K562 (cell line): ENCODE measurements around the gene ITGB2. TPM values are rescaled to one million over a fixed set of nuclear protein-coding genes. Genes with fewer than 3 reads are reported as not detected.

ENCODE experiments used
- BRD4 ChIP-seq: fragments of 200-600 bp; sonication (generic); IDR thresholded peaks from 2 replicates; pipeline ENCODE4 v1.6.1; 2017; ENCODE audit warnings: inconsistent platforms
- HDGF ChIP-seq: fragments of 450-650 bp; IDR thresholded peaks from 2 replicates; pipeline ENCODE4 v1.6.1; 2016
- HES1 ChIP-seq: fragments of 450-650 bp; IDR thresholded peaks from 2 replicates; pipeline ENCODE4 v1.6.1; 2016; ENCODE audit warnings: low read depth, mild to moderate bottlenecking, moderate library complexity
- KDM1A ChIP-seq, 2 experiments: fragments of 450-650 bp; IDR thresholded peaks; 2 replicates each; pipeline ENCODE4 v1.6.1; 2016; ENCODE audit warnings: mild to moderate bottlenecking in 2 of 2
- KDM2B ChIP-seq: fragments of 250-450 bp; sonication (Bioruptor Pico); IDR thresholded peaks from 2 replicates; pipeline ENCODE4 v1.8.0; 2021; ENCODE audit warnings: mild to moderate bottlenecking, moderate library complexity
- LEF1 ChIP-seq: fragments of 450-650 bp; IDR thresholded peaks from 2 replicates; pipeline ENCODE4 v1.6.1; 2016; ENCODE audit warnings: mild to moderate bottlenecking
- MED1 ChIP-seq: sonication (generic); formaldehyde crosslinking; IDR thresholded peaks from 2 replicates; pipeline ENCODE4 v1.8.1; 2023; ENCODE audit warnings: missing genetic modification reagents, borderline replicate concordance
- POLR2AphosphoS5 ChIP-seq: IDR thresholded peaks from 2 replicates; pipeline ENCODE4 v1.6.1; 2011; ENCODE audit warnings: mild to moderate bottlenecking, low read depth, low read length, moderate library complexity; ENCODE audit not compliant: control insufficient read depth, insufficient read depth
- RBM17 ChIP-seq: fragments of 200-400 bp; formaldehyde crosslinking; IDR thresholded peaks from 2 replicates; pipeline ENCODE4 v1.6.1; 2017; ENCODE audit warnings: low read depth, mild to moderate bottlenecking, low read length, borderline replicate concordance
- RCOR1 ChIP-seq, 2 experiments: IDR thresholded peaks; 2 replicates each; pipeline ENCODE4 v1.6.1; 2012; ENCODE audit warnings: low read depth in 2 of 2, low read length in 2 of 2, borderline replicate concordance in 1 of 2, improper control_type of control experiment in 1 of 2
- TFAM ChIP-seq: fragments of 250-450 bp; sonication (Bioruptor Pico); conservative IDR thresholded peaks from 2 replicates; pipeline ENCODE4 v1.5.0; 2021; ENCODE audit warnings: mild to moderate bottlenecking, moderate library complexity
- ZC3H11A ChIP-seq: IDR thresholded peaks from 2 replicates; pipeline ENCODE4 v1.6.1; 2012; ENCODE audit warnings: low read depth, low read length, improper control_type of control experiment
- ZNF24 ChIP-seq: fragments of 450-650 bp; IDR thresholded peaks from 2 replicates; pipeline ENCODE4 v1.6.1; 2016
- polyA plus RNA-seq, 8 experiments: library from polyadenylated mRNA; depleted of rRNA in 4 of 8; stranded (reverse) in 5 of 8; unstranded in 3 of 8; fragments of >200 nt; fragmentation: Nextera tagmentation in 2 of 8; fragmentation: Illumina TruSeq in 1 of 8; extraction: Ambion mirVana in 2 of 8; extraction: Trizol in 1 of 8; gene quantifications; 2 replicates each; pipeline versions ENCODE4 v1.2.1 to v1.2.3, GENCODE V29; 2011 to 2014; ENCODE audit warnings: inconsistent platforms in 1 of 8, missing spikeins in 1 of 8
- total RNA-seq, 7 experiments: library from RNA; depleted of rRNA in 6 of 7; stranded (reverse); fragments of >200 nt in 6 of 7; fragmentation: Illumina TruSeq in 2 of 7; extraction: Trizol in 2 of 7; gene quantifications; 2 replicates each; pipeline versions ENCODE4 v1.2.1 to v1.2.3, GENCODE V29; 2011 to 2021; ENCODE audit warnings: low replicate concordance in 1 of 7
- TF ChIP-seq, protein P1 (sequence below), 2 experiments: fragments of 450-650 bp in 1 of 2; sonication (generic) in 1 of 2; formaldehyde crosslinking in 1 of 2; IDR thresholded peaks; 2 replicates each; pipeline versions ENCODE4 v1.7.1 to v1.9.0; 2016 to 2022; ENCODE audit warnings: inconsistent platforms in 1 of 2, mild to moderate bottlenecking in 1 of 2, missing genetic modification reagents in 1 of 2
- TF ChIP-seq, protein P2 (sequence below): fragments of 450-650 bp; IDR thresholded peaks from 2 replicates; pipeline ENCODE4 v1.7.1; 2018; ENCODE audit warnings: mild to moderate bottlenecking, low read depth; ENCODE audit not compliant: partially characterized antibody

Gene ITGB2
- total and polyA plus RNA-seq, 9 of the 15 experiments (the other 6 are each of a cell fraction or from before 2014, with no cell fraction given) = 0.07 to 1.3 (median 0.51) TPM; not detected in 2

DNA sequence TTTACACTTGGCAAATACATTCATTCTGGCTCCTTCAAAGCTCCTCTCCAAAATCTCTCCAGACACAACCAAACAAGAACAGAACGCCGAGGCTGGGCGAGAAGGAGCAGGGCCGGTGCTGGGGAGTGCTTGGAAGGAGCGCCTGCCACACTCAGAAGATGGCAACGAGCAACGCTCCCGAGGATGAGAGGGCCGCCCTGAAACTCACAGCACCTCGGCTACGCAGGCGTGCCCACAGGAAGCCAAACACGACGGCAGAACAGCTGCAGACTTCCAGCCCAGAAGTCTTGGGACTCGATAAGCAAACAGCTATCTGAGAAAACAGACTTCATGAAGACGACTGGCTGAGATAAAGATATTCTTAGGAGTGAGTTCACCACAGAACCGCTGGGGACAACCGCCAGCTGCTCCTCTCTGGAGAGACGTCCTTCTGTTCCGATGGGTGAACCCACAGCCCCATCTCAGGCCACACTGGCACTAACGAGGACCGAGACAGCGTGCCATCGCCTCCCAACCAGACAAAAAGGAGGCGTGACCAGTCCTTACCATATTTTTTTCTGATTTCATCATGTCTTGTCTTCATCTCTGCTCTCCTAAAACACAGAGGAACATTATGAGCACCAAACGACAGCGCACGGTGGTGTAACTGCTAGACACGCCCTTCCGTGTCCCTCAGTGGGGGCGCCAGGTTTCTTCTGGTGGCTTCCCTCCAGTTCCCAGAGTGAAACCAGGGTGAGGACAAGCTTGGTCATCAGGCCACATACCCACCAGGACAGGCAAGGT lies 65.8 kb downstream of the ITGB2 start (continued):
- TF ChIP-seq, protein P1, sequence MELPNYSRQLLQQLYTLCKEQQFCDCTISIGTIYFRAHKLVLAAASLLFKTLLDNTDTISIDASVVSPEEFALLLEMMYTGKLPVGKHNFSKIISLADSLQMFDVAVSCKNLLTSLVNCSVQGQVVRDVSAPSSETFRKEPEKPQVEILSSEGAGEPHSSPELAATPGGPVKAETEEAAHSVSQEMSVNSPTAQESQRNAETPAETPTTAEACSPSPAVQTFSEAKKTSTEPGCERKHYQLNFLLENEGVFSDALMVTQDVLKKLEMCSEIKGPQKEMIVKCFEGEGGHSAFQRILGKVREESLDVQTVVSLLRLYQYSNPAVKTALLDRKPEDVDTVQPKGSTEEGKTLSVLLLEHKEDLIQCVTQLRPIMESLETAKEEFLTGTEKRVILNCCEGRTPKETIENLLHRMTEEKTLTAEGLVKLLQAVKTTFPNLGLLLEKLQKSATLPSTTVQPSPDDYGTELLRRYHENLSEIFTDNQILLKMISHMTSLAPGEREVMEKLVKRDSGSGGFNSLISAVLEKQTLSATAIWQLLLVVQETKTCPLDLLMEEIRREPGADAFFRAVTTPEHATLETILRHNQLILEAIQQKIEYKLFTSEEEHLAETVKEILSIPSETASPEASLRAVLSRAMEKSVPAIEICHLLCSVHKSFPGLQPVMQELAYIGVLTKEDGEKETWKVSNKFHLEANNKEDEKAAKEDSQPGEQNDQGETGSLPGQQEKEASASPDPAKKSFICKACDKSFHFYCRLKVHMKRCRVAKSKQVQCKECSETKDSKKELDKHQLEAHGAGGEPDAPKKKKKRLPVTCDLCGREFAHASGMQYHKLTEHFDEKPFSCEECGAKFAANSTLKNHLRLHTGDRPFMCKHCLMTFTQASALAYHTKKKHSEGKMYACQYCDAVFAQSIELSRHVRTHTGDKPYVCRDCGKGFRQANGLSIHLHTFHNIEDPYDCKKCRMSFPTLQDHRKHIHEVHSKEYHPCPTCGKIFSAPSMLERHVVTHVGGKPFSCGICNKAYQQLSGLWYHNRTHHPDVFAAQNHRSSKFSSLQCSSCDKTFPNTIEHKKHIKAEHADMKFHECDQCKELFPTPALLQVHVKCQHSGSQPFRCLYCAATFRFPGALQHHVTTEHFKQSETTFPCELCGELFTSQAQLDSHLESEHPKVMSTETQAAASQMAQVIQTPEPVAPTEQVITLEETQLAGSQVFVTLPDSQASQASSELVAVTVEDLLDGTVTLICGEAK (IDR thresholded peaks at IDR 0.05) = peak; percentile 58; the same call in 1 of the 2 replicates
- TF ChIP-seq, protein P1 (CRISPR knock-in tag; IDR thresholded peaks at IDR 0.05) = no peak
- no peak for TF ChIP-seq MED1 (CRISPR knock-in tag)
- TF ChIP-seq KDM2B (CRISPR knock-in tag) = no peak; the same call in 1 of the 2 replicates
- TF ChIP-seq LEF1 = peak; percentile 90; the same call in 1 of the 2 replicates
- no peak for TF ChIP-seq TFAM (CRISPR knock-in tag)
- no peak for TF ChIP-seq ZC3H11A
- TF ChIP-seq RBM17 = no peak
- TF ChIP-seq BRD4 = no peak
- TF ChIP-seq POLR2AphosphoS5 = peak; percentile 99
- peak; percentile 92 for TF ChIP-seq HES1
- TF ChIP-seq HDGF = peak; percentile 87
- TF ChIP-seq, protein P2, sequence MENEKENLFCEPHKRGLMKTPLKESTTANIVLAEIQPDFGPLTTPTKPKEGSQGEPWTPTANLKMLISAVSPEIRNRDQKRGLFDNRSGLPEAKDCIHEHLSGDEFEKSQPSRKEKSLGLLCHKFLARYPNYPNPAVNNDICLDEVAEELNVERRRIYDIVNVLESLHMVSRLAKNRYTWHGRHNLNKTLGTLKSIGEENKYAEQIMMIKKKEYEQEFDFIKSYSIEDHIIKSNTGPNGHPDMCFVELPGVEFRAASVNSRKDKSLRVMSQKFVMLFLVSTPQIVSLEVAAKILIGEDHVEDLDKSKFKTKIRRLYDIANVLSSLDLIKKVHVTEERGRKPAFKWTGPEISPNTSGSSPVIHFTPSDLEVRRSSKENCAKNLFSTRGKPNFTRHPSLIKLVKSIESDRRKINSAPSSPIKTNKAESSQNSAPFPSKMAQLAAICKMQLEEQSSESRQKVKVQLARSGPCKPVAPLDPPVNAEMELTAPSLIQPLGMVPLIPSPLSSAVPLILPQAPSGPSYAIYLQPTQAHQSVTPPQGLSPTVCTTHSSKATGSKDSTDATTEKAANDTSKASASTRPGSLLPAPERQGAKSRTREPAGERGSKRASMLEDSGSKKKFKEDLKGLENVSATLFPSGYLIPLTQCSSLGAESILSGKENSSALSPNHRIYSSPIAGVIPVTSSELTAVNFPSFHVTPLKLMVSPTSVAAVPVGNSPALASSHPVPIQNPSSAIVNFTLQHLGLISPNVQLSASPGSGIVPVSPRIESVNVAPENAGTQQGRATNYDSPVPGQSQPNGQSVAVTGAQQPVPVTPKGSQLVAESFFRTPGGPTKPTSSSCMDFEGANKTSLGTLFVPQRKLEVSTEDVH = peak; percentile 70
- TF ChIP-seq RCOR1 (IDR thresholded peaks at IDR 0.05; ENCODE audit: borderline replicate concordance in 1 of 2, low read depth in 2 of 2, low read length in 2 of 2) = peak; percentile 84 to 92
- TF ChIP-seq ZNF24 = peak; percentile 76
- peak; percentile 80 to 85 for TF ChIP-seq KDM1A (IDR thresholded peaks at IDR 0.05)
